ENCODE measurements around the gene GLIS1.

GLIS1 gene

DNA sequence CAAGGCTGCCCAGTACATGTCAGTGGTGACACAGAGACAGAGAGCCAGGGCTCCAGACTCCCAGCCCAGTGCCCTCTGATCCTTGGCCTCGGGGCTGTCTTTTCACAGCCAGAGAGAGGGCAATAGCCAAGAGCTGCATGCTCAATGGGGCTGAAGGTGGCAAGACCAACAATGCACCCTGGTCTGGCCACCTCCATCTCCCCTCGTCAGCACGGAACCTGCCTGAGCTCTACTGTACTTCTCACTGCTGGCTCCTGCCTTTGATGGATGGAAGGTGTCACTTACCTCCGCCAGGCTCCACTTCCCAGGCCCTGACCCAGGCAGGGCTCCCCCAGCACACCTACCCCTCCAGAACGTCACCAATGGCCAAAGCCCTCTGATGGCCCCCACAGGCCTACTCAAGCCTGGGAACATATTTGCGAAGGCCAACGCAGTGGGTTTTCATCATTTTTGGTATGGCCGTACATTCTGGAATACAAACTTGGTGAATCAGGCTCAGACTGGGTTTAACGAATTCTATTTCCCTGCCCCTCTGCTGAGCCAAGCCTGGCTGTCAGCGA is 191.7 kb downstream of the GLIS1 start:
- Histone ChIP-seq H2AFZ (ENCODE audit: low read depth, low read length, severe bottlenecking) (no peak overlapping the region), H3K36me3 (ENCODE audit: low read length) (no peaks in the 10 kb centered on the region), H3K79me2 (ENCODE audit: insufficient read depth, low read length) (no peaks in the 10 kb centered on the region), H3F3A (ENCODE audit: insufficient read depth) (no peaks in the 10 kb centered on the region), H3K9me3 (ENCODE audit: insufficient read depth, low read length) (no peaks in the 10 kb centered on the region), H3K27me3 (ENCODE audit: low read length) (no peaks in the 10 kb centered on the region), H4K20me1 (ENCODE audit: low read depth, low read length) (no peaks in the 10 kb centered on the region), H3K9ac (ENCODE audit: low read length) (no peak overlapping the region), H3K4me2 (ENCODE audit: low read depth, low read length, poor library complexity, severe bottlenecking) (no peak overlapping the region), H3K9me2 (replicated peaks; ENCODE audit: insufficient read depth, low read length) (no peaks in the 10 kb centered on the region), H3K4me3 (ENCODE audit: insufficient read depth, low read length, poor library complexity, severe bottlenecking) (no peak overlapping the region), H3K27ac (ENCODE audit: low read depth, low read length) (no peak overlapping the region)
- TF ChIP-seq EZH2phosphoT487 (conservative IDR thresholded peaks at IDR 0.05; ENCODE audit: low read length): no peak
- TF ChIP-seq, protein P1, sequence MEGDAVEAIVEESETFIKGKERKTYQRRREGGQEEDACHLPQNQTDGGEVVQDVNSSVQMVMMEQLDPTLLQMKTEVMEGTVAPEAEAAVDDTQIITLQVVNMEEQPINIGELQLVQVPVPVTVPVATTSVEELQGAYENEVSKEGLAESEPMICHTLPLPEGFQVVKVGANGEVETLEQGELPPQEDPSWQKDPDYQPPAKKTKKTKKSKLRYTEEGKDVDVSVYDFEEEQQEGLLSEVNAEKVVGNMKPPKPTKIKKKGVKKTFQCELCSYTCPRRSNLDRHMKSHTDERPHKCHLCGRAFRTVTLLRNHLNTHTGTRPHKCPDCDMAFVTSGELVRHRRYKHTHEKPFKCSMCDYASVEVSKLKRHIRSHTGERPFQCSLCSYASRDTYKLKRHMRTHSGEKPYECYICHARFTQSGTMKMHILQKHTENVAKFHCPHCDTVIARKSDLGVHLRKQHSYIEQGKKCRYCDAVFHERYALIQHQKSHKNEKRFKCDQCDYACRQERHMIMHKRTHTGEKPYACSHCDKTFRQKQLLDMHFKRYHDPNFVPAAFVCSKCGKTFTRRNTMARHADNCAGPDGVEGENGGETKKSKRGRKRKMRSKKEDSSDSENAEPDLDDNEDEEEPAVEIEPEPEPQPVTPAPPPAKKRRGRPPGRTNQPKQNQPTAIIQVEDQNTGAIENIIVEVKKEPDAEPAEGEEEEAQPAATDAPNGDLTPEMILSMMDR (IDR thresholded peaks at IDR 0.05; ENCODE audit: insufficient read depth, low read length, poor library complexity, severe bottlenecking): no peak

DNA sequence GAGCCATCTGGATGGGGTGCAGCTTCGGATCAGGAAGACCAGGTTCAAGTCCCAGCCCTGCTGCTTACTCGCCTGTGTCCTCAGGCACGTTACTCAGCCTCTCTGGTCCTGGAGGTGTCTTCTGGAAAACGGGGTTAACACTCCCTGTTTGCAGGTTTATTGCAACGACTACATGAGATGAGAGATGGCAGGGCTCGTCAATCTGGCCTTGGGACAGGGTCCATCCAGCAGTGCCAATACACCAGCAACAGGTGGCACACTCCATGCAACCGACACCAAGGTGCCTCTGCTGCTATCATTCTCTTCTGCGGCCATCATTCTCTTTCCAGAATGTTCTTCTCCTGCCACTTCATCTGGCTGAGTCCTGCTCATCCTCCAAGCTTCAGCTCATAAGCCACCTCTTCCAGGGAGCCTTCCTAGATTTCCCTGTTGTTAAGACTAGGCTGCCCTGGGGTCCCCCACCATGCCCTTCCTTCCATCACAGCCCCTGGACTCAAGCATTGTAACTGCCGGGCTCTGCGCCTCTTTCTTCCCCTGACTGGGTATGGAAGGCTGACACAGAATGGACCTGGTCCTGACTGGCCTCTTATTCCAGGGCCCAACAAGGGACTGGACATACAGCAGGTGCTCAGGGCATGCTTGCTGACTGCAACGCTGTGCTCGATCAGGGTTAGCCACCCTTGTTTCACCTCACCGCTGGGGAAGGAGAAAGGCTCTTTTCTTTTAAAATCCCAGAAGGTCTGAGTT is 192.4 kb downstream of the GLIS1 start:
- H3K4me3 ChIP-seq (ENCODE audit: insufficient read depth, low read length, poor library complexity, severe bottlenecking): no peak overlapping the region
- H3K9me3 ChIP-seq (ENCODE audit: insufficient read depth, low read length): no peaks in the 10 kb centered on the region
- no peak overlapping the region for H3K4me2 ChIP-seq (ENCODE audit: low read depth, low read length, poor library complexity, severe bottlenecking)
- H3K9me2 ChIP-seq (replicated peaks; ENCODE audit: insufficient read depth, low read length): no peaks in the 10 kb centered on the region
- H3K9ac ChIP-seq (ENCODE audit: low read length): no peak overlapping the region
- H3K27ac ChIP-seq (ENCODE audit: low read depth, low read length): no peak overlapping the region
- H3F3A ChIP-seq (ENCODE audit: insufficient read depth): no peaks in the 10 kb centered on the region
- H4K20me1 ChIP-seq (ENCODE audit: low read depth, low read length): no peaks in the 10 kb centered on the region
- TF ChIP-seq, protein P1 (IDR thresholded peaks at IDR 0.05; ENCODE audit: insufficient read depth, low read length, poor library complexity, severe bottlenecking): no peak
- H3K36me3 ChIP-seq (ENCODE audit: low read length): no peaks in the 10 kb centered on the region
- no peaks in the 10 kb centered on the region for H3K27me3 ChIP-seq (ENCODE audit: low read length)
- no peaks in the 10 kb centered on the region for H3K79me2 ChIP-seq (ENCODE audit: insufficient read depth, low read length)
- no peak overlapping the region for H2AFZ ChIP-seq (ENCODE audit: low read depth, low read length, severe bottlenecking)

DNA sequence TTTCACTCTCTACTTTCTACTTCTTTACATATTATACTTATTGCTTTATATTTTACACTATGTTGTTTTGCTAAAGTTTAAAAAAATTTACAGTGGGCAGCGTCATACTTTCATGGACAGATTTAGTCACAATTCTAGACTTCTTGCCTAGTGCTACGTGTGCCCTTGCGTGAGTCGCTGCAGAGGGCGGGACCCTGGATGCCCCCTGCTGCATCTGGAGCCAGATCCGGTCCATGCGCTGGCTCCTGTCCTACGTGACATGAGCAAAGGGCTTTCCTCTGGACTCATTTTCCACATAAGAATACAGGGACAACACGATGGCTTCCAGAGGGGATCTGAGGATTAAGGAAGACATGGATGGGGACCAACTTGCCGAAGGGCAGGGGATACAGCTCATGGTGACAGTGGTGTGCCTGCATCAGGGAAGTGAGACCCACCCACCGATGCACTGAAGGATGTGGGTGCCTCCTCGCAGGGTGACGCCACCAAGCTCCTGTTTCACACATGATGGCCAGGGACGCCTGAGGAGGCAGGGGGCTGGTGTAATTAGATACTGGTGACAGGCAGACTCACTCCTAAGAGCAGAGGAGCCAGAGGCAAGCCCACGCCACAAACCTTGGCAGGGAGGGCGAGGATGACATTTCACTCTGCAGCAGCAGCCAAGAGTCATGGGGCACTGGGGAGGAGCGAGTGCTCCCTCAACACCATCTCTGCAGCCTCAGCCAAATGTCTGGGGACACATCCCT is 193.1 kb downstream of the GLIS1 start:
- H3K9me3 ChIP-seq (ENCODE audit: insufficient read depth, low read length): no peaks in the 10 kb centered on the region
- H4K20me1 ChIP-seq (ENCODE audit: low read depth, low read length): no peaks in the 10 kb centered on the region
- H3K9me2 ChIP-seq (replicated peaks; ENCODE audit: insufficient read depth, low read length): no peaks in the 10 kb centered on the region
- H3K36me3 ChIP-seq (ENCODE audit: low read length): no peaks in the 10 kb centered on the region
- no peak overlapping the region for H2AFZ ChIP-seq (ENCODE audit: low read depth, low read length, severe bottlenecking)
- no peak overlapping the region for H3K9ac ChIP-seq (ENCODE audit: low read length)
- no peak overlapping the region for H3K27ac ChIP-seq (ENCODE audit: low read depth, low read length)
- H3K4me3 ChIP-seq (ENCODE audit: insufficient read depth, low read length, poor library complexity, severe bottlenecking): no peak overlapping the region
- no peaks in the 10 kb centered on the region for H3K79me2 ChIP-seq (ENCODE audit: insufficient read depth, low read length)
- no peaks in the 10 kb centered on the region for H3K27me3 ChIP-seq (ENCODE audit: low read length)
- no peak overlapping the region for H3K4me2 ChIP-seq (ENCODE audit: low read depth, low read length, poor library complexity, severe bottlenecking)
- no peaks in the 10 kb centered on the region for H3F3A ChIP-seq (ENCODE audit: insufficient read depth)
- TF ChIP-seq, protein P1 (IDR thresholded peaks at IDR 0.05; ENCODE audit: insufficient read depth, low read length, poor library complexity, severe bottlenecking): no peak
- TF ChIP-seq EZH2phosphoT487 (conservative IDR thresholded peaks at IDR 0.05; ENCODE audit: low read length): no peak
